ENCODE data around the gene SPTBN1.

SPTBN1 gene

GRCh38 chr2:54617409-54617808, 161.3 kb downstream of the SPTBN1 start:
- no peak for DNase-seq

DNA sequence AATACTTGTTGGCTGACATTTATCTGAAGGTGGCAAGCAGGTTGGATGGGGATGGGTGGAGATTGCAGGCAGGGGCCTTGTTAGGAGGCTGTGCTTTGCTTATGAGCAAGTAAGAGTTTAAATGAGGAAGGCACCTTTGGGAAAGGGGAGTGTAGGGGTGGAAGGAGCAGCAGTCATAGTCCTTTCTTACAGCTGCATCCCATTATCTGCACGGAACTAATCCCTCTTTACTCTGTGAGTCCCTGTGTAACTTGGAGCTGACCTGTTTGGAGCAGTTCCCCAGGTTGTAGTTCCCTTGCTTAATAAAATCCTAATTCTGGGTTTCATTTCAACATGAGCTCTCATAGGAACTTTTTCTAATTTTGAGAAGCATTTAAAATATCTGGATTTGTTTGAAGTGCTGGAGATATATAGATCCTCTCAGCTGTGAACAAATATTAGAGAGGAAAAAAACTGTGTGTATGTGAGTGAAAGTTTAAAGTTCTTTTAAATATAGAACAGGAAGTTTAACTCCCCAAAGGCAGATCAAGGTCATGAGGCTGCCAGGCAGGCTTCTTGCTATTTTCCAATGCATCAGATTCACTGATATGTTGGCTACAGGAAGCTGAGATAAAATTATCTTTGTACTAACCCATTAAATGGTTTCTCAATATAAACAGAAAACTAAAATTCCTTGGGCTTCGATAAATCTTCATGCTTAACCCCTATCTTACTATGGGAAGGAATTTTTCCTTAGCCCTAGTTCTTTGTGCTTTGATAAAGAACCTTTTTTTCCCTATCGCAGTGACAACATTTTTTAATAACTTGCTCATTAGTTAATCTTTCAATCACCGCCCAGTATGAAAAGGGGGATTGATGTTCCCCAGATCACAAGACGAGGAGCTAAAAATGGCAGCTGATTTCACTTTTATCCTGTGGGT, 162.8 kb downstream of the SPTBN1 start:
- no peak for DNase-seq

GRCh38 chr2:54619660-54620231, 163.6 kb downstream of the SPTBN1 start:
- no peak for DNase-seq

DNA sequence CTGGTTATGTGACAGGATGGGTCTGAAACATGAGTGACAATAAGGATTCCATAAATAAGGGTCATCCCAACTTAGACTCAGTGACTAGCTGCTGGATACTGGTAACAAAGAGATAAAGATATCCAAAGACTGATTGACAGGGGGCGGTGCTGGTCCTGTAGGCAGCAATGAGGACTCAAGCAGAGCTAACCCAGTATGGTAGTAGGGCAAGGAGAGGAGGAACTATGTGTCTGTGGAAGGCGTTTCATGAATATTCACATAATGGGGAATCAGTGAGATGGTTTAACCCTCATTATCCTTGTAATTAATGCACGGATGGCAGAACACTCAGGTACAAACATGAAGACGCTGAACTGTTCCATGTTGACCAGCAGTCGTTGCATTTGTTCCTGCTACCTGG, 164.8 kb downstream of the SPTBN1 start:
- no peak for DNase-seq

DNA sequence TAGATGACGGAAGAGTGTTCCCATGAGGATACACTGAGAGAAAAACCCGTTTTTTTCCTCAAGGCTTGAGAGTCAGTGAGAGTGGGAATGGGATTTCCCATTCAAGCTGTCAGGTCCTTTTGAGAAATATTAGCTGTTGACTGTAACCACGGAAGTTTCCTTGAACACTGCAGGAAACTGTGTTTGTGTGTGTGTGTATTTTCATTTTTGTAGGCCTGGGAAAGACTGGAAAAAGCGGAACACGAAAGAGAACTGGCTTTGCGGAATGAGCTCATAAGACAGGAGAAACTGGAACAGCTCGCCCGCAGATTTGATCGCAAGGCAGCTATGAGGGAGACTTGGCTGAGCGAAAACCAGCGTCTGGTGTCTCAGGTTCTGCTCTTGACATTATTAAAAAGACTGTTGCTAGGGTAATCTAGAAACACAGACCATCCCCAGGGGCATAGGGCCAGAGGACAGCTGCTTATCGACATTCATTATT, 168.5 kb downstream of the SPTBN1 start:
- no peak for DNase-seq

GRCh38 chr2:54626131-54626530, 170.0 kb downstream of the SPTBN1 start:
- no peak for DNase-seq

DNA sequence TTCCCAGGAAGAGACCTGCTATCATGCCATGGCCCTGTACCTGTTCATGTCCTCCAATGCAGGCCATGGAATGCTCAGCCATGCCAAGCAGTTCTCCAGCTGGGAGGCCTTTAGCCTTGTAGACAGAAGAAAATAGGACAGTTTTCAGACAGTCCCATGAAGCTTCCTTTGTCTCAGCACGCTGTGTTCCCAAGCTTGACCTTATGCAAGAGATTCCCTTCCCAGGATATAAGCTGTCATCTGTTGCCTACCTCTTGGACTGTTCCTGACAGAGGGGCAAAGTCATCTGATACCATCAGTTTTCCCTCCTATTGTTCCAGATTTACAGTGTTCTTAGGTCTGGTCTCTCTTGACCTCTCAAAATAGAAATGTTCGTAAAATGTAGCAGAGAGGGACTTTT, 170.8 kb downstream of the SPTBN1 start:
- no peak for DNase-seq

- no peak for DNase-seq
Measured at GRCh38 chr2:54627973-54628372, 171.8 kb downstream of the SPTBN1 start.

DNA sequence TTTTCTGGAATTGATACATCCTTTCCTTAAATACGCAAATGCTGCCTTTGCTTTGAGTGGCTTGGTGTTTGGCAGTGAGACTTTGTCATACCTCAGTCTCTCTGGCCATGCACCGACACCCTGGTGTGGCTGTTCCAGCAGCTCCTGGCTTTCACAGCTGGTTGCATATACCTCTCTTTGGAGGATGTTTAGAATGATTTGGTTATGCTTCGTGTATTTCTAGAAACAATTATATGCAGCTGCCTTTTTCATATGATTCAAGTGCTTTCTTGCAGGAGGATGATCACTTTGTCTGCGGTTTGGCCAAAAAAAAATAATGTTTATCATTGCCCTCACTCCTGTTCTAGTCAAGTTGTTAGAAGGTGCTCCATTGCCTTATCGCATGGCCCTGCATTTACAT, 172.3 kb downstream of the SPTBN1 start:
- no peak for DNase-seq

DNA sequence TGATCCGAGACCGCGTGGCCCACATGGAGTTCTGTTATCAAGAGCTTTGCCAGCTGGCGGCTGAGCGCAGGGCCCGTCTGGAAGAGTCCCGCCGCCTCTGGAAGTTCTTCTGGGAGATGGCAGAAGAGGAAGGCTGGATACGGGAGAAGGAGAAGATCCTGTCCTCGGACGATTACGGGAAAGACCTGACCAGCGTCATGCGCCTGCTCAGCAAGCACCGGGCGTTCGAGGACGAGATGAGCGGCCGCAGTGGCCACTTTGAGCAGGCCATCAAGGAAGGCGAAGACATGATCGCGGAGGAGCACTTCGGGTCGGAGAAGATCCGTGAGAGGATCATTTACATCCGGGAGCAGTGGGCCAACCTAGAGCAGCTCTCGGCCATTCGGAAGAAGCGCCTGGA, 172.8 kb downstream of the SPTBN1 start:
- no peak for DNase-seq

DNA sequence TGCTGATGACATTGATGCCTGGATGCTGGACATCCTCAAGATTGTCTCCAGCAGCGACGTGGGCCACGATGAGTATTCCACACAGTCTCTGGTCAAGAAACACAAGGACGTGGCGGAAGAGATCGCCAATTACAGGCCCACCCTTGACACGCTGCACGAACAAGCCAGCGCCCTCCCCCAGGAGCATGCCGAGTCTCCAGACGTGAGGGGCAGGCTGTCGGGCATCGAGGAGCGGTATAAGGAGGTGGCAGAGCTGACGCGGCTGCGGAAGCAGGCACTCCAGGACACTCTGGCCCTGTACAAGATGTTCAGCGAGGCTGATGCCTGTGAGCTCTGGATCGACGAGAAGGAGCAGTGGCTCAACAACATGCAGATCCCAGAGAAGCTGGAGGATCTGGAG, 173.3 kb downstream of the SPTBN1 start:
- no peak for DNase-seq

GRCh38 chr2:54629914-54630857, 174.1 kb downstream of the SPTBN1 start:
- DNase-seq: no peak

GRCh38 chr2:54630858-54631497, 174.9 kb downstream of the SPTBN1 start:
- DNase-seq: no peak

- no peak for DNase-seq
Measured at GRCh38 chr2:54631755-54632154, 175.6 kb downstream of the SPTBN1 start.

DNA sequence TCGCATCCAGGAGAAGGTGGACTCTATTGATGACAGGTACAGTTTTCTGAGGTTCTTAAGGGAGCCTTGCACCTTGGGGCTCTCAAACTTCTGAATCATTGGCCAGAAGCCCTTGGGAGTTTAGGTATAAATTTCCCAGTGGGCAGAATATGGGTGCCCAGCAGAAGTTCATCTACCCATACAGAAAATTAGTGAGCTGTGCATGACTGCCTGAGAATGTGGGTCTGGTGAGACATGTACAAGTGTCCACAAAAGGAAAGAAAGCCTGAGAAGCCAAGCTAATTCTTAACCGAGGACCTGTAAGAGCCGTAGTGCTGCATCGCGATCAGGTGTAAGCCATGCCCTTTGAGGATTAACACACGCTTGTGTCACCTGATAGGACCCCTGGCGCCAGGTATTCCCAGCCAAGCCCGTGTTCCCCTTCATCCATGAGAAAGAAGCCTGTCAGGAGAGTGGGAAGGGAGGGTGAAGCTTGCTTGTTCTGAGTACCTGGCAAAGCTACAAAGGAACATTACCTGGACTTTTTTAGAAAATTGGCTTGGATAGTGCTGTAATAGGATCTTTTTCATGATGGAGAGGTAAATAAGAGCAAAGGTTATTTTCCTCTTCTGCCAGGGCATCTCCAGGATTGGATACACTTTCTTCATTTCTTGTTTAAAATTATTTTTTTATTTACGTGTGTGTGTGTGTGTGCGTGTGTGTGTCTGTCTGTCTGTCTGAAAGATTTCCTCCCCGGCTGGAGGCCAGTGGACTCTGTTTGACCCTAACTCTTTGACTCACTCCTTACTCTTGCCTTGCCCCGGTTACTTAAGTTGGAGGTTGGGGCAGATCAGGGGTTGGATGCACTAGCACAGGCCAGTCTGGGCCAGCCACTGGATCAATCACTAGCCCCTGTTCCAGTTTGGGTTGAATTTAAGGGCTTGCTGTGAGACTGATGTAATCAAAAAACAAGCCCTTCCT, 176.9 kb downstream of the SPTBN1 start:
- no peak for DNase-seq

DNA sequence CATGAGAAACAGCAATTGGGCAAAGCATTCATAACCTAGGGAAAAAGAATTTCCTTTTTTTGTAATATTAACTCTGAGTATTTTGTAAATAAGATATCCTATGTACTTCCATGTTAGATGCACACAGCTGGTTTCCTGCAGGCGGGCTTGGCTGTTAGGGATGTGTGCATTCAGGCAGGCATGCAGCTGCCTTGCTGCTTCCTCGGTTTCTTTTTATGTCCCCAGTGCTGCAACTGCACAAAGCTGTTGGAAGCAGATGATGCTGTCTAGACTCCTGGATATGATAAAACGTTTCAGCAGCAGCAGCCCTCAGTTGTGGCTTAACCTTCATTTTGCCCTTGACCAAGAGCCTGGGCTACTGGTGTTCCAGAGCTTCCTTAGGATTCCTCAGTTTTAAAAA, 177.9 kb downstream of the SPTBN1 start:
- DNase-seq: no peak

GRCh38 chr2:54634564-54635511, 178.7 kb downstream of the SPTBN1 start:
- DNase-seq: no peak

DNA sequence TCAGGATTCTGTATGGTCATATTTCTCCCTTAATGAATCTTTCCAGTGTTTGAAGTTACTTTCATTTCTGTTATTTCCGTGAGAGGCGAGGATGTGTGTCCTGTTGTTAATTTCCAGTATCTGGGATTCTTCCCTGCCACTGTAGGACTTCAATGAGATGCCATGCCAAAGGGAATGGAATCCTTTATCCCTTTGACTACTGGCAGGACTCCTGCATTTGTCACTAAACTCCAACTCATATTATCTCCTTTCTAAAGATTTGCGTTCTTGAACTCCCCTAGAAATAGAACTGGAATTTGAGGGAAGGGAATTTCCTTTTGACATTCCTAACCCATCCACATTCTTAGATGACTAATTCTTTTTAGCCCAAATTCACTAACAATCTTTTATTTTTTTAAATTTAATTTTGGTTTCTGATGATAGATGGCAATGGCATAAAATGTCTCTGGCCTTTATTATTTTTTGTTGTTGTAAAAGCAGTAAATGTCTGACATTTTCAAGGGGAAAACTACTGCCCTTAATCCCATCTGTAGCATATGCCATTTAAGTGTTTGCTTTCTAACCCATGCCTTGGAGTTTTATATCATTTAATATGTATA, 179.5 kb downstream of the SPTBN1 start:
- DNase-seq: no peak

GRCh38 chr2:54636415-54637139, 180.4 kb downstream of the SPTBN1 start:
- no peak for DNase-seq
